HepG2 (cell line): ENCODE data around the gene SLC1A4. TPM values are rescaled to one million over a fixed set of nuclear protein-coding genes. Genes with fewer than 3 reads are reported as not detected.

ENCODE experiments used
- ATAC-seq: fragments of 200-7000 bp; cut with Tn5 transposase; 3 replicates; pipeline ENCODE4 v1.9.1; 2020; ENCODE audit warnings: mild to moderate bottlenecking, moderate library complexity
- BruUV-seq: library from RNA; stranded (reverse); fragments of 400-500 nt; replicated peaks from 2 replicates; lab custom pipeline; 2021; lab: Mats Ljungman, UMichigan
- CTCF ChIA-PET: fragments of 300-600 bp; formaldehyde crosslinking; extraction: SDS; loops from one replicate; lab custom pipeline; 2021; ENCODE audit warnings: low total read pairs, inconsistent platforms, low intra/inter-chr PET ratio; lab: Yijun Ruan, JAX
- POLR2A ChIA-PET: fragments of 350-600 bp; sonication (Branson Sonifier 250); formaldehyde crosslinking; loops from one replicate; lab custom pipeline; 2020; ENCODE audit warnings: antibody characterized with exemption, inconsistent platforms; lab: Yijun Ruan, JAX
- DNase-seq: peaks from one replicate; pipeline ENCODE4 v3.0.0-alpha.2; 2015; ENCODE audit warnings: low spot score
- FAIRE-seq: peaks from 3 replicates; lab custom pipeline; 2011; peaks lifted over from hg19 to GRCh38; lab: Jason Lieb, UNC
- H2AFZ ChIP-seq: one replicate; pipeline ENCODE4 v1.6.1; 2011; ENCODE audit warnings: low read length, inconsistent platforms
- H3K27ac ChIP-seq: fragments of 300-600 bp; 3 replicates; pipeline ENCODE4 v1.8.0; 2011; ENCODE audit warnings: mixed run types, mild to moderate bottlenecking, mixed read lengths, low read length, inconsistent platforms; ENCODE audit not compliant: insufficient read depth; ENCODE audit errors: extremely low read length
- H3K27me3 ChIP-seq, 2 experiments: fragments of 200-600 bp in 1 of 2; 2 replicates in 1 of 2; 3 replicates in 1 of 2; pipeline versions ENCODE4 v1.6.0 to v1.8.0; 2011; ENCODE audit warnings: low read length in 2 of 2, mild to moderate bottlenecking in 2 of 2, moderate library complexity in 2 of 2, inconsistent platforms in 1 of 2; ENCODE audit not compliant: insufficient read depth in 2 of 2, control insufficient read depth in 1 of 2
- H3K36me3 ChIP-seq, 2 experiments: fragments of 200-600 bp in 1 of 2; replicated peaks in 1 of 2; 2 replicates in 1 of 2; 3 replicates in 1 of 2; pipeline versions ENCODE4 v1.5.1 to v1.8.0; 2011; ENCODE audit warnings: low read length in 2 of 2, inconsistent platforms in 1 of 2; ENCODE audit not compliant: insufficient read depth in 2 of 2, control insufficient read depth in 1 of 2
- H3K4me1 ChIP-seq: 2 replicates; pipeline ENCODE4 v1.5.1; 2012; ENCODE audit warnings: low read length, inconsistent platforms; ENCODE audit not compliant: insufficient read depth
- H3K4me2 ChIP-seq: 2 replicates; pipeline ENCODE4 v1.6.0; 2011; ENCODE audit warnings: low read depth, low read length, inconsistent platforms
- H3K4me3 ChIP-seq, 3 experiments: fragments of 200-600 bp in 1 of 3; sonication (generic), shearing (Covaris generic) in 1 of 3; replicated peaks in 1 of 3; 2 replicates each; pipeline ENCODE4 v1.5.1; 2011 to 2016; ENCODE audit warnings: low read length in 3 of 3, inconsistent platforms in 2 of 3, low read depth in 2 of 3, mild to moderate bottlenecking in 2 of 3, control low read depth in 1 of 3, mixed read lengths in 1 of 3; ENCODE audit not compliant: insufficient read depth in 1 of 3
- H3K79me2 ChIP-seq: one replicate; pipeline ENCODE4 v1.6.1; 2011; ENCODE audit warnings: low read length, inconsistent platforms; ENCODE audit not compliant: insufficient read depth
- H3K9ac ChIP-seq: 2 replicates; pipeline ENCODE4 v1.6.0; 2011; ENCODE audit warnings: mild to moderate bottlenecking, low read depth, low read length, inconsistent platforms; ENCODE audit not compliant: insufficient read depth
- H3K9me3 ChIP-seq: 2 replicates; pipeline ENCODE4 v1.5.1; 2012; ENCODE audit warnings: mild to moderate bottlenecking, low read length
- H4K20me1 ChIP-seq: 2 replicates; pipeline ENCODE4 v1.6.0; 2011; ENCODE audit warnings: inconsistent platforms, mild to moderate bottlenecking, low read length, moderate library complexity; ENCODE audit not compliant: insufficient read depth
- DPF2 ChIP-seq: sonication (generic); formaldehyde crosslinking; IDR thresholded peaks from 2 replicates; pipeline ENCODE4 v1.4.0; 2020; ENCODE audit warnings: mild to moderate bottlenecking, low read depth, missing genetic modification reagents, borderline replicate concordance
- TFDP2 ChIP-seq: sonication (generic); formaldehyde crosslinking; IDR thresholded peaks from 2 replicates; pipeline ENCODE4 v1.4.0; 2020; ENCODE audit warnings: missing genetic modification reagents
- TRAFD1 ChIP-seq: sonication (generic); formaldehyde crosslinking; IDR thresholded peaks from 2 replicates; pipeline ENCODE4 v1.5.1; 2020; ENCODE audit warnings: missing genetic modification reagents, mild to moderate bottlenecking, borderline replicate concordance
- ZBTB2 ChIP-seq: sonication (generic); formaldehyde crosslinking; IDR thresholded peaks from 2 replicates; pipeline ENCODE4 v1.8.0; 2022; ENCODE audit warnings: low read depth, missing genetic modification reagents
- ZBTB39 ChIP-seq: sonication (generic); formaldehyde crosslinking; IDR thresholded peaks from 2 replicates; pipeline ENCODE4 v1.5.0; 2020; ENCODE audit warnings: missing genetic modification reagents
- ZBTB43 ChIP-seq: sonication (generic); formaldehyde crosslinking; conservative IDR thresholded peaks from 2 replicates; pipeline ENCODE4 v1.4.0; 2020; ENCODE audit warnings: missing genetic modification reagents
- ZFP62 ChIP-seq: sonication (generic); formaldehyde crosslinking; IDR thresholded peaks from 2 replicates; pipeline ENCODE4 v1.4.0; 2020; ENCODE audit warnings: missing genetic modification reagents
- ZMAT5 ChIP-seq: sonication (generic); formaldehyde crosslinking; IDR thresholded peaks from 2 replicates; pipeline ENCODE4 v1.5.0; 2020; ENCODE audit warnings: mild to moderate bottlenecking, low read depth, missing genetic modification reagents, borderline replicate concordance
- ZNF678 ChIP-seq: sonication (generic); formaldehyde crosslinking; IDR thresholded peaks from 2 replicates; pipeline ENCODE4 v1.4.0; 2020; ENCODE audit warnings: mild to moderate bottlenecking, missing genetic modification reagents
- ZNF777 ChIP-seq: sonication (generic); formaldehyde crosslinking; IDR thresholded peaks from 2 replicates; pipeline ENCODE4 v1.4.0; 2020; ENCODE audit warnings: missing genetic modification reagents
- ZNF784 ChIP-seq: sonication (generic); formaldehyde crosslinking; IDR thresholded peaks from 2 replicates; pipeline ENCODE4 v1.5.1; 2020; ENCODE audit warnings: missing genetic modification reagents, mild to moderate bottlenecking, borderline replicate concordance
- ZSCAN25 ChIP-seq: sonication (generic); formaldehyde crosslinking; IDR thresholded peaks from 2 replicates; pipeline ENCODE4 v1.8.0; 2022; ENCODE audit warnings: mild to moderate bottlenecking, missing genetic modification reagents
- WGBS: methylation state at CpG from one replicate; pipeline ENCODE4 v1.1.6; 2017; ENCODE audit warnings: low lambda C conversion rate; 5-methylcytosine and 5-hydroxymethylcytosine counted together
- in situ Hi-C: cut with HindIII; loops from 2 replicates; pipeline ENCODE4 v1.10.0; 2017; ENCODE audit warnings: low pct_unique_long_range_greater_than_20kb; ENCODE audit not compliant: extremely low pct_ligation_motif_present
- intact Hi-C: fragments of 100-400 bp; cut with micrococcal nuclease; formaldehyde crosslinking; loops from one replicate; pipeline ENCODE4 v1.10.0; 2022; ENCODE audit not compliant: unreplicated experiment
- polyA plus RNA-seq, 8 experiments: library from polyadenylated mRNA; depleted of rRNA in 3 of 8; stranded (reverse) in 7 of 8; unstranded in 1 of 8; fragments of >200 nt; fragmentation: Illumina TruSeq in 4 of 8; extraction: Trizol in 4 of 8; gene quantifications; 2 replicates each; pipeline versions ENCODE4 v1.2.1 to v1.2.3, GENCODE V29; 2011 to 2016; ENCODE audit warnings: low read depth in 4 of 8, missing spikeins in 1 of 8, mixed read lengths in 1 of 8; ENCODE audit not compliant: insufficient read depth in 1 of 8
- total RNA-seq, 5 experiments: library from RNA; depleted of rRNA; stranded (reverse); fragments of >200 nt; fragmentation: Illumina TruSeq; extraction: Trizol; gene quantifications; 2 replicates each; pipeline ENCODE4 v1.2.3, GENCODE V29; 2016; ENCODE audit warnings: low read depth in 1 of 5

Gene SLC1A4
- total and polyA plus RNA-seq, 2 of the 13 experiments (the other 11 are each of a cell fraction or from before 2014, with no cell fraction given), result 21.0 to 39.6 TPM

- no peak for TF ChIP-seq ZBTB43 (CRISPR knock-in tag)
- no peak for TF ChIP-seq ZBTB39 (CRISPR knock-in tag)
Observed at GRCh38 chr2:65035351-65035943, 46.2 kb downstream of the SLC1A4 start (continued).

GRCh38 chr2:65037178-65037577 is 48.0 kb downstream of the SLC1A4 start:
- in situ Hi-C loops (no loop called here), intact Hi-C loops (no loop called here)
- Histone ChIP-seq H3K9ac (no peak overlapping the region), H3K79me2 (no peaks in the 10 kb centered on the region), H3K4me2 (no peak overlapping the region), H3K27ac (no peak overlapping the region), H3K9me3 (no peaks in the 10 kb centered on the region), H3K36me3 (peaks cover 2 to 6% of the 10 kb centered on the region in 2 experiments; a peak in 1 of 5 replicates), H3K27me3 (no peaks in the 10 kb centered on the region), H3K4me3 (no peak overlapping the region), H3K4me1 (peaks cover 18% of the 10 kb centered on the region), H2AFZ (no peak overlapping the region), H4K20me1 (no peaks in the 10 kb centered on the region)
- no peak for DNase-seq
- no peak for TF ChIP-seq ZMAT5 (CRISPR knock-in tag)
- no peak for TF ChIP-seq ZBTB2
- TF ChIP-seq ZFP62 (CRISPR knock-in tag), result no peak
- TF ChIP-seq TFDP2 (CRISPR knock-in tag), result no peak
- TF ChIP-seq ZNF678 (CRISPR knock-in tag), result no peak
- TF ChIP-seq DPF2 (CRISPR knock-in tag), result no peak
- TF ChIP-seq ZNF784 (CRISPR knock-in tag), result no peak
- TF ChIP-seq ZNF777 (CRISPR knock-in tag), result no peak
- TF ChIP-seq ZSCAN25 (CRISPR knock-in tag), result no peak
- TF ChIP-seq TRAFD1 (CRISPR knock-in tag), result no peak
- no peak for ATAC-seq
- ChIA-PET CTCF (no interaction called here), POLR2A (no interaction called here)
- 96% methylated on average over 3 of the region's 3 CpGs for WGBS
- no TSS peak for BruUV-seq
- FAIRE-seq, result no peak
